Stomach (tissue), 9 donors: ENCODE results near the gene ST8SIA6. TPM values are rescaled to one million over a fixed set of nuclear protein-coding genes. Genes with fewer than 3 reads are reported as not detected.

Experiments
- DNase-seq, 2 donors: peaks; one replicate each; pipeline versions ENCODE4 v3.0.0 to v3.0.0-alpha.2; 2013 to 2019
- H3K27ac ChIP-seq, 5 donors: fragments of 200-600 bp in 4 of 5; sonication (generic) in 4 of 5; one replicate each; pipeline ENCODE4 v1.5.1; 2013 to 2019; ENCODE audit warnings: mild to moderate bottlenecking in 1 of 5, moderate library complexity in 1 of 5
- H3K27me3 ChIP-seq, 3 donors: fragments of 200-600 bp; sonication (generic); one replicate each; pipeline ENCODE4 v1.5.1; 2017 to 2019; ENCODE audit warnings: mixed run types in 1 of 3
- H3K36me3 ChIP-seq, 4 donors: fragments of 200-600 bp; sonication (generic); 1 replicate in 3 of 4; 2 replicates in 1 of 4; pipeline ENCODE4 v1.5.1; 2016 to 2019
- H3K4me1 ChIP-seq, 4 donors: fragments of 200-600 bp; sonication (generic); one replicate each; pipeline ENCODE4 v1.5.1; 2016 to 2019
- H3K4me3 ChIP-seq, 4 donors: fragments of 200-600 bp; sonication (generic) in 3 of 4; one replicate each; pipeline ENCODE4 v1.5.1; 2016 to 2019; ENCODE audit warnings: mild to moderate bottlenecking in 1 of 4
- H3K9me3 ChIP-seq, 4 donors: fragments of 200-600 bp; sonication (generic); one replicate each; pipeline ENCODE4 v1.5.1; 2016 to 2019
- EP300 ChIP-seq: sonication (generic); formaldehyde crosslinking; IDR thresholded peaks from one replicate; pipeline ENCODE4 v1.6.1; 2017; ENCODE audit warnings: antibody characterized with exemption
- POLR2A ChIP-seq, 4 donors: fragments of 450-650 bp; IDR thresholded peaks; one replicate each; pipeline ENCODE4 v1.6.1; 2016; ENCODE audit warnings: antibody characterized with exemption in 4 of 4, control low read depth in 2 of 4, mild to moderate bottlenecking in 1 of 4, moderate library complexity in 1 of 4
- POLR2AphosphoS5 ChIP-seq, 3 donors: sonication (generic); formaldehyde crosslinking; IDR thresholded peaks; one replicate each; pipeline ENCODE4 v1.6.1; 2016; ENCODE audit warnings: antibody characterized with exemption in 3 of 3
- WGBS, 5 donors: extraction: QIAGEN DNeasy Blood & Tissue Kit in 3 of 5; methylation state at CpG; one replicate each; pipeline versions ENCODE4 v1.1.5 to v1.1.7; 2013 to 2018; 5-methylcytosine and 5-hydroxymethylcytosine counted together
- intact Hi-C: fragments of 100-400 bp; cut with DNase I; formaldehyde crosslinking; loops from one replicate; pipeline ENCODE4 v1.15.1; 2023; ENCODE audit warnings: low total_unique reads
- polyA plus RNA-seq, 3 donors: library from polyadenylated mRNA; stranded (reverse); fragments of 200-250 nt; gene quantifications; one replicate each; pipeline ENCODE4 v1.2.3, GENCODE V29; 2013
- total RNA-seq, 5 donors: library from RNA; depleted of rRNA; stranded (reverse); fragments of >200 nt; gene quantifications; one replicate each; pipeline versions ENCODE4 v1.1.0 to v1.2.3, GENCODE V29; 2014 to 2016
- TF ChIP-seq, protein P1 (sequence below), 7 experiments: fragments of 450-650 bp in 4 of 7; fragments of 200-600 bp in 3 of 7; sonication (generic) in 3 of 7; IDR thresholded peaks; one replicate each; pipeline ENCODE4 v1.5.1; 2016 to 2019; ENCODE audit warnings: antibody characterized with exemption in 7 of 7, control low read depth in 2 of 7, mild to moderate bottlenecking in 1 of 7
- donor health status: healthy with polysubstance abuse.
- donor health status: Bipolar disorder and iron deficiency.
- donor health status: healthy.

ST8SIA6 gene
- total and polyA plus RNA-seq, 8 donors = 0.08 to 3.7 (median 0.19) TPM; not detected in 5

GRCh38 chr10:17465328-17466125 lies 11.1 kb upstream of the ST8SIA6 start:
- DNase-seq = no peak
- H3K27me3 ChIP-seq = no peaks in the 10 kb centered on the region
- WGBS, 5 donors = 55 to 65% (median 57%) methylated on average over 5 of the region's 5 CpGs
- H3K4me3 ChIP-seq = no peak overlapping the region
- TF ChIP-seq POLR2A (IDR thresholded peaks at IDR 0.05) (no peak), EP300 (no peak), POLR2AphosphoS5 (IDR thresholded peaks at IDR 0.05) (no peak)
- TF ChIP-seq, protein P1, sequence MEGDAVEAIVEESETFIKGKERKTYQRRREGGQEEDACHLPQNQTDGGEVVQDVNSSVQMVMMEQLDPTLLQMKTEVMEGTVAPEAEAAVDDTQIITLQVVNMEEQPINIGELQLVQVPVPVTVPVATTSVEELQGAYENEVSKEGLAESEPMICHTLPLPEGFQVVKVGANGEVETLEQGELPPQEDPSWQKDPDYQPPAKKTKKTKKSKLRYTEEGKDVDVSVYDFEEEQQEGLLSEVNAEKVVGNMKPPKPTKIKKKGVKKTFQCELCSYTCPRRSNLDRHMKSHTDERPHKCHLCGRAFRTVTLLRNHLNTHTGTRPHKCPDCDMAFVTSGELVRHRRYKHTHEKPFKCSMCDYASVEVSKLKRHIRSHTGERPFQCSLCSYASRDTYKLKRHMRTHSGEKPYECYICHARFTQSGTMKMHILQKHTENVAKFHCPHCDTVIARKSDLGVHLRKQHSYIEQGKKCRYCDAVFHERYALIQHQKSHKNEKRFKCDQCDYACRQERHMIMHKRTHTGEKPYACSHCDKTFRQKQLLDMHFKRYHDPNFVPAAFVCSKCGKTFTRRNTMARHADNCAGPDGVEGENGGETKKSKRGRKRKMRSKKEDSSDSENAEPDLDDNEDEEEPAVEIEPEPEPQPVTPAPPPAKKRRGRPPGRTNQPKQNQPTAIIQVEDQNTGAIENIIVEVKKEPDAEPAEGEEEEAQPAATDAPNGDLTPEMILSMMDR (IDR thresholded peaks at IDR 0.05) = no peak
- no peaks in the 10 kb centered on the region for H3K9me3 ChIP-seq
- H3K27ac ChIP-seq = no peak overlapping the region
- H3K4me1 ChIP-seq = no peaks in the 10 kb centered on the region
- intact Hi-C loops = no loop called here
- H3K36me3 ChIP-seq = no peaks in the 10 kb centered on the region

GRCh38 chr10:17464545-17464944 lies 10.2 kb upstream of the ST8SIA6 start:
- WGBS, 5 donors = 74 to 87% (median 79%) methylated on average over 5 of the region's 5 CpGs

GRCh38 chr10:17460756-17461155 lies 6.4 kb upstream of the ST8SIA6 start:
- Histone ChIP-seq H3K27me3 (peaks cover 0 to 6% (median 0%) of the 10 kb centered on the region in 3 donors), H3K4me1 (no peaks in the 10 kb centered on the region), H3K9me3 (no peaks in the 10 kb centered on the region), H3K4me3 (no peak overlapping the region), H3K36me3 (no peaks in the 10 kb centered on the region), H3K27ac (no peak overlapping the region)
- no peak for DNase-seq
- intact Hi-C loops = no loop called here
- TF ChIP-seq POLR2A (IDR thresholded peaks at IDR 0.05) (no peak), EP300 (no peak), POLR2AphosphoS5 (IDR thresholded peaks at IDR 0.05) (no peak)
- TF ChIP-seq, protein P1 (IDR thresholded peaks at IDR 0.05) = no peak

More at GRCh38 chr10:17464545-17464944, 10.2 kb upstream of the ST8SIA6 start:
- no peak for TF ChIP-seq EP300
- no peak for TF ChIP-seq POLR2A (IDR thresholded peaks at IDR 0.05)
- TF ChIP-seq, protein P1 (IDR thresholded peaks at IDR 0.05) = no peak
- no peak for DNase-seq
- Histone ChIP-seq H3K36me3 (no peaks in the 10 kb centered on the region), H3K4me3 (no peak overlapping the region), H3K27me3 (no peaks in the 10 kb centered on the region), H3K27ac (no peak overlapping the region), H3K4me1 (no peaks in the 10 kb centered on the region), H3K9me3 (no peaks in the 10 kb centered on the region)
- intact Hi-C loops = no loop called here

GRCh38 chr10:17457083-17457482 lies 2.7 kb upstream of the ST8SIA6 start:
- no peaks in the 10 kb centered on the region for H3K36me3 ChIP-seq
- TF ChIP-seq EP300 (no peak), POLR2AphosphoS5 (IDR thresholded peaks at IDR 0.05) (no peak), POLR2A (IDR thresholded peaks at IDR 0.05) (no peak)
- TF ChIP-seq, protein P1 (IDR thresholded peaks at IDR 0.05) = no peak
- no peak overlapping the region for H3K4me3 ChIP-seq
- H3K27me3 ChIP-seq = peaks cover 6 to 41% (median 30%) of the 10 kb centered on the region in 3 donors
- no peak overlapping the region for H3K27ac ChIP-seq
- H3K4me1 ChIP-seq = peaks cover 7 to 21% (median 17%) of the 10 kb centered on the region in 4 donors
- 91 to 98% (median 92%) methylated on average over 2 of the region's 2 CpGs for WGBS, 5 donors
- no peak for DNase-seq
- intact Hi-C loops = no loop called here
- peaks cover 0 to 4% (median 0%) of the 10 kb centered on the region in 4 donors for H3K9me3 ChIP-seq
